Transverse colon (tissue), 4 donors: ENCODE measurements around the gene AHI1. TPM values are rescaled to one million over a fixed set of nuclear protein-coding genes. Genes with fewer than 3 reads are reported as not detected.

Source experiments
- DNase-seq: peaks from one replicate; pipeline ENCODE4 v3.0.0-alpha.2; 2019
- H3K27ac ChIP-seq, 4 donors: fragments of 200-600 bp; sonication (generic); 2 replicates each; pipeline ENCODE4 v1.5.1; 2016 to 2018; ENCODE audit warnings: inconsistent platforms in 4 of 4
- H3K27me3 ChIP-seq: fragments of 200-600 bp; sonication (generic); 2 replicates; pipeline ENCODE4 v1.5.1; 2017; ENCODE audit warnings: inconsistent platforms
- H3K36me3 ChIP-seq, 4 donors: fragments of 200-600 bp; sonication (generic); 2 replicates each; pipeline ENCODE4 v1.5.1; 2017 to 2019; ENCODE audit warnings: inconsistent platforms in 4 of 4
- H3K4me1 ChIP-seq, 4 donors: fragments of 200-600 bp; sonication (generic); 2 replicates each; pipeline ENCODE4 v1.5.1; 2017 to 2020; ENCODE audit warnings: inconsistent platforms in 4 of 4
- H3K4me3 ChIP-seq, 4 donors: fragments of 200-600 bp; sonication (generic); 1 replicate in 1 of 4; 2 replicates in 3 of 4; pipeline versions ENCODE4 v1.5.1 to v1.6.1; 2017 to 2019; ENCODE audit warnings: inconsistent platforms in 4 of 4
- H3K9me3 ChIP-seq, 2 donors: fragments of 200-600 bp; sonication (generic); 2 replicates each; pipeline ENCODE4 v1.5.1; 2017 to 2019; ENCODE audit warnings: inconsistent platforms in 2 of 2
- CTCF ChIP-seq, 5 experiments: fragments of 200-600 bp in 3 of 5; fragments of 450-650 bp in 2 of 5; sonication (generic) in 3 of 5; IDR thresholded peaks; 1 replicate in 2 of 5; 2 replicates in 3 of 5; pipeline ENCODE4 v1.5.1; 2016 to 2017; ENCODE audit warnings: antibody characterized with exemption in 5 of 5, inconsistent platforms in 3 of 5, mild to moderate bottlenecking in 2 of 5, moderate library complexity in 1 of 5
- EP300 ChIP-seq: sonication (generic); formaldehyde crosslinking; IDR thresholded peaks from one replicate; pipeline ENCODE4 v1.6.1; 2017; ENCODE audit warnings: antibody characterized with exemption, low read depth
- POLR2A ChIP-seq: fragments of 450-650 bp; IDR thresholded peaks from one replicate; pipeline ENCODE4 v1.6.1; 2016; ENCODE audit warnings: antibody characterized with exemption, mild to moderate bottlenecking, moderate library complexity
- POLR2AphosphoS5 ChIP-seq, 3 donors: sonication (generic); formaldehyde crosslinking; IDR thresholded peaks; one replicate each; pipeline ENCODE4 v1.6.1; 2016; ENCODE audit warnings: antibody characterized with exemption in 3 of 3
- WGBS, 2 donors: methylation state at CpG; one replicate each; pipeline ENCODE4 v1.1.5; 2018; ENCODE audit warnings: low coverage in 1 of 2; 5-methylcytosine and 5-hydroxymethylcytosine counted together
- in situ Hi-C, 4 donors: fragments of 200-750 bp; cut with MboI; loops; one replicate each; pipeline versions ENCODE4 v1.15.0 to v1.15.1; 2017; ENCODE audit warnings: low sequenced_read_pairs in 3 of 4, low pct_ligation_motif_present in 1 of 4, low pct_unique_long_range_greater_than_20kb in 1 of 4
- intact Hi-C: fragments of 100-400 bp; cut with DNase I; formaldehyde crosslinking; loops from one replicate; pipeline ENCODE4 v1.15.1; 2023; ENCODE audit warnings: low total_unique reads
- small RNA-seq, 4 donors: library from RNA; depleted of rRNA; stranded (forward); fragments of <200 nt; gene quantifications; one replicate each; pipeline ENCODE3, GENCODE V24; 2016
- total RNA-seq, 4 donors: library from RNA; depleted of rRNA; stranded (reverse); fragments of >200 nt; gene quantifications; one replicate each; pipeline ENCODE4 v1.1.0, GENCODE V29; 2016

AHI1 gene
- total RNA-seq, 4 donors from 2014 or later = 16.2 to 119 (median 34.2) TPM

- Histone ChIP-seq H3K27ac (no peak overlapping the region), H3K4me1 (peaks cover 0 to 19% (median 10%) of the 10 kb centered on the region in 4 donors), H3K27me3 (no peaks in the 10 kb centered on the region), H3K36me3 (no peaks in the 10 kb centered on the region), H3K4me3 (no peak overlapping the region), H3K9me3 (no peaks in the 10 kb centered on the region)
- DNase-seq = no peak
- in situ Hi-C loops (no loop called here), intact Hi-C loops (no loop called here)
- TF ChIP-seq EP300 (no peak), POLR2AphosphoS5 (IDR thresholded peaks at IDR 0.05) (no peak), CTCF (IDR thresholded peaks at IDR 0.05) (no peak), POLR2A (no peak)
- 75 to 96% methylated on average over 1 of the region's 1 CpG for WGBS, 2 donors
Observed at GRCh38 chr6:135236319-135236718, 261.2 kb downstream of the AHI1 start.

- H3K4me3 ChIP-seq = no peak overlapping the region
- intact Hi-C loops = no loop called here
- H3K4me1 ChIP-seq = peaks cover 0 to 25% (median 10%) of the 10 kb centered on the region in 4 donors
- in situ Hi-C loops = no loop called here
- no peaks in the 10 kb centered on the region for H3K36me3 ChIP-seq
- TF ChIP-seq CTCF (IDR thresholded peaks at IDR 0.05) = no peak
- TF ChIP-seq POLR2A = no peak
- no peak for TF ChIP-seq EP300
- TF ChIP-seq POLR2AphosphoS5 (IDR thresholded peaks at IDR 0.05) = no peak
- no peak overlapping the region for H3K27ac ChIP-seq
- no peaks in the 10 kb centered on the region for H3K27me3 ChIP-seq
- 80 to 91% methylated on average over 1 to 5 of the region's 5 CpGs for WGBS, 2 donors
- no peaks in the 10 kb centered on the region for H3K9me3 ChIP-seq
- DNase-seq = no peak
Observed at GRCh38 chr6:135235716-135236115, 261.8 kb downstream of the AHI1 start.

- H3K27me3 ChIP-seq = no peaks in the 10 kb centered on the region
- no peaks in the 10 kb centered on the region for H3K36me3 ChIP-seq
- peaks cover 0 to 26% (median 10%) of the 10 kb centered on the region in 4 donors for H3K4me1 ChIP-seq
- DNase-seq = no peak
- no peak overlapping the region for H3K4me3 ChIP-seq
- intact Hi-C loops (no loop called here), in situ Hi-C loops (no loop called here)
- no peaks in the 10 kb centered on the region for H3K9me3 ChIP-seq
- 45 to 68% methylated on average over 1 of the region's 1 CpG for WGBS, 2 donors
- TF ChIP-seq CTCF (IDR thresholded peaks at IDR 0.05) = no peak
- no peak for TF ChIP-seq EP300
- no peak for TF ChIP-seq POLR2AphosphoS5 (IDR thresholded peaks at IDR 0.05)
- TF ChIP-seq POLR2A = no peak
- no peak overlapping the region for H3K27ac ChIP-seq
Observed at GRCh38 chr6:135234492-135234780, 263.1 kb downstream of the AHI1 start.

GRCh38 chr6:135233686-135234491, 263.7 kb downstream of the AHI1 start:
- no peak for TF ChIP-seq POLR2A
- no peak for TF ChIP-seq POLR2AphosphoS5 (IDR thresholded peaks at IDR 0.05)
- no peaks in the 10 kb centered on the region for H3K9me3 ChIP-seq
- in situ Hi-C loops = no loop called here
- DNase-seq = no peak
- intact Hi-C loops = no loop called here
- no peak overlapping the region for H3K4me3 ChIP-seq
- peaks cover 0 to 26% (median 10%) of the 10 kb centered on the region in 4 donors for H3K4me1 ChIP-seq
- no peaks in the 10 kb centered on the region for H3K36me3 ChIP-seq
- no peaks in the 10 kb centered on the region for H3K27me3 ChIP-seq
- 29 to 39% methylated on average over 3 to 5 of the region's 5 CpGs for WGBS, 2 donors
- no peak overlapping the region for H3K27ac ChIP-seq

Small RNA genes lying within 50 kb of the gene (small RNA-seq; reads per million reads assigned to genes)
- gene MIR548A2 (0 reads per million in 4 donors), gene RF00019 (0 reads per million in 4 donors)
